B cell (primary cell): ENCODE results near the gene SFXN3.

Experiments
- CTCF ChIP-seq: fragments of 200-600 bp; IDR thresholded peaks from one replicate; pipeline ENCODE4 v1.8.0; 2022; ENCODE audit warnings: antibody characterized with exemption, mild to moderate bottlenecking
- EZH2 ChIP-seq: IDR thresholded peaks from 2 replicates; pipeline ENCODE4 v1.6.1; 2012; ENCODE audit warnings: borderline replicate concordance, low read depth, mild to moderate bottlenecking, moderate library complexity, low read length; ENCODE audit not compliant: insufficient read depth, poor library complexity, severe bottlenecking

- TF ChIP-seq EZH2 (no peak), CTCF (no peak)
Observed at GRCh38 chr10:101046332-101047238, 15.6 kb downstream of the SFXN3 start.
